ENCODE data around the gene AP1G1.
A peak's percentile ranks its signal among the peaks of the same experiment; 100 is the strongest.

AP1G1 gene

GRCh38 chr16:71748226-71748625 lies 60.4 kb downstream of the AP1G1 start:
- DNase-seq, result no peak

- peak; percentile 29 for DNase-seq
These were observed 62.1 kb downstream of the AP1G1 start for GRCh38 chr16:71746442-71747046.

- no peak for DNase-seq
These were observed 69.8 kb downstream of the AP1G1 start for GRCh38 chr16:71738855-71739254.

- no peak for DNase-seq
These were observed 71.1 kb downstream of the AP1G1 start for GRCh38 chr16:71737501-71737900.

GRCh38 chr16:71734511-71734910 lies 74.1 kb downstream of the AP1G1 start:
- DNase-seq, result no peak

- DNase-seq, result no peak
These were observed 76.0 kb downstream of the AP1G1 start for GRCh38 chr16:71732587-71732986.

- DNase-seq, result no peak
These were observed 80.9 kb downstream of the AP1G1 start for GRCh38 chr16:71727551-71728324.

- DNase-seq, result no peak
These were observed 81.9 kb downstream of the AP1G1 start for GRCh38 chr16:71726476-71727315.

- no peak for DNase-seq
These were observed 84.3 kb downstream of the AP1G1 start, which contains the start of gene PHLPP2 for GRCh38 chr16:71724320-71724751. TSS of gene PHLPP2 (minus strand) at chr16:71724701. CDS start at chr16:71714795, 9,906 bp downstream.

- peak; percentile 70 for DNase-seq
These were observed 84.9 kb downstream of the AP1G1 start for GRCh38 chr16:71723537-71724319.

GRCh38 chr16:71722801-71723536 lies 85.7 kb downstream of the AP1G1 start:
- DNase-seq, result peak; percentile 88

GRCh38 chr16:71721066-71721740 lies 87.4 kb downstream of the AP1G1 start:
- DNase-seq, result no peak

- DNase-seq, result no peak
These were observed 96.1 kb downstream of the AP1G1 start for GRCh38 chr16:71712501-71712900.

- no peak for DNase-seq
These were observed 96.8 kb downstream of the AP1G1 start for GRCh38 chr16:71711789-71712188.

- peak; percentile 58 for DNase-seq
These were observed 99.3 kb downstream of the AP1G1 start for GRCh38 chr16:71709229-71709781.

- no peak for DNase-seq
These were observed 99.9 kb downstream of the AP1G1 start for GRCh38 chr16:71708696-71709095.

GRCh38 chr16:71707199-71707598 lies 101.4 kb downstream of the AP1G1 start:
- DNase-seq, result no peak

- DNase-seq, result no peak
These were observed 102.6 kb downstream of the AP1G1 start for GRCh38 chr16:71706046-71706445.

GRCh38 chr16:71703333-71703732 lies 105.3 kb downstream of the AP1G1 start:
- DNase-seq, result no peak

GRCh38 chr16:71700831-71701230 lies 107.8 kb downstream of the AP1G1 start:
- no peak for DNase-seq

- DNase-seq, result no peak
These were observed 110.1 kb downstream of the AP1G1 start for GRCh38 chr16:71698491-71698890.
